ENCODE results near the gene TGFBR1.

GRCh38 chr9:99173570-99174504 is 68.9 kb downstream of the TGFBR1 start:
- no peak for TF ChIP-seq CTCF (IDR thresholded peaks at IDR 0.05; ENCODE audit: borderline replicate concordance, extremely low read depth, low read length, poor library complexity, severe bottlenecking)
- TF ChIP-seq EZH2 (IDR thresholded peaks at IDR 0.05; ENCODE audit: borderline replicate concordance, low read depth, low read length, severe bottlenecking) = no peak
